Measurements from ENCODE around the gene MNT. TPM values are rescaled to one million over a fixed set of nuclear protein-coding genes. Genes with fewer than 3 reads are reported as not detected.

The MNT gene
- total RNA-seq, 1 experiment from 2014 or later: 8.2 TPM

- peak; percentile 82 for DNase-seq (ENCODE audit: low read depth)
These were observed 15.3 kb upstream of the MNT start for GRCh38 chr17:2416010-2416734.

- DNase-seq (ENCODE audit: low read depth): no peak
These were observed 14.2 kb upstream of the MNT start for GRCh38 chr17:2415081-2415480.

- no peak for DNase-seq (ENCODE audit: low read depth)
These were observed 13.7 kb upstream of the MNT start for GRCh38 chr17:2414446-2415064.

GRCh38 chr17:2412561-2413021, 11.7 kb upstream of the MNT start:
- peak; percentile 38 for DNase-seq (ENCODE audit: low read depth)

- no peak for DNase-seq (ENCODE audit: low read depth)
These were observed 10.1 kb upstream of the MNT start for GRCh38 chr17:2410951-2411350.

GRCh38 chr17:2406903-2407790, 6.3 kb upstream of the MNT start:
- peak; percentile 97 for DNase-seq (ENCODE audit: low read depth)

- DNase-seq (ENCODE audit: low read depth): no peak
These were observed 5.5 kb upstream of the MNT start for GRCh38 chr17:2406271-2406902.

- DNase-seq (ENCODE audit: low read depth): peak; percentile 96
These were observed 4.5 kb upstream of the MNT start for GRCh38 chr17:2405247-2405926.

GRCh38 chr17:2403044-2403443, 2.2 kb upstream of the MNT start:
- no peak for DNase-seq (ENCODE audit: low read depth)

- DNase-seq (ENCODE audit: low read depth): no peak
These were observed 1.7 kb upstream of the MNT start for GRCh38 chr17:2402544-2402943.

GRCh38 chr17:2401426-2402221, 764 bp upstream of the MNT start:
- peak; percentile 99 for DNase-seq (ENCODE audit: low read depth)

- peak; percentile 35 for DNase-seq (ENCODE audit: low read depth)
These were observed 390 bp downstream of the MNT start for GRCh38 chr17:2400474-2400866.

- DNase-seq (ENCODE audit: low read depth): peak; percentile 92
These were observed 1.0 kb downstream of the MNT start for GRCh38 chr17:2399572-2400473.

- DNase-seq (ENCODE audit: low read depth): peak; percentile 65
These were observed 1.9 kb downstream of the MNT start for GRCh38 chr17:2398655-2399571.

GRCh38 chr17:2398182-2398581, 2.7 kb downstream of the MNT start:
- no peak for DNase-seq (ENCODE audit: low read depth)

- DNase-seq (ENCODE audit: low read depth): no peak
These were observed 3.4 kb downstream of the MNT start for GRCh38 chr17:2397247-2398171.
